Activated T-helper 1 cell treated with anti-CD3 and anti-CD28 coated beads, Interleukin-12 subunit alpha, Interleukin-12 subunit beta, Interleukin-2, Interleukin-4 antibody, amounts not matched to agents 30 ng/mL and 10 ng/mL and 1 ng/mL, durations not matched to agents 14 hours and 24 hours and 36 hours (primary cell): ENCODE results near the gene CNTN4. TPM values are rescaled to one million over a fixed set of nuclear protein-coding genes. Genes with fewer than 3 reads are reported as not detected.
"Not testable (repeated sequence)": the region's sequence is repeated elsewhere in the genome, so short reads cannot be mapped to it uniquely, and the experiment has no call there.

Experiments
- DNase-seq: peaks from one replicate; pipeline ENCODE4 v3.0.0; 2021; ENCODE audit warnings: low spot score
- H3K27ac Mint-ChIP-seq: one replicate; pipeline ENCODE4 v1.8.0; 2021; ENCODE audit warnings: mild to moderate bottlenecking, mixed read lengths
- H3K27me3 Mint-ChIP-seq: one replicate; pipeline ENCODE4 v1.8.0; 2022; ENCODE audit warnings: mild to moderate bottlenecking, moderate library complexity, mixed read lengths; ENCODE audit not compliant: insufficient read depth
- H3K36me3 Mint-ChIP-seq: one replicate; pipeline ENCODE4 v1.8.0; 2021; ENCODE audit warnings: low read depth, mixed read lengths
- H3K4me1 Mint-ChIP-seq: one replicate; pipeline ENCODE4 v1.8.0; 2021; ENCODE audit warnings: low read depth, mixed read lengths
- H3K4me3 Mint-ChIP-seq: one replicate; pipeline ENCODE4 v1.8.0; 2021; ENCODE audit warnings: mild to moderate bottlenecking, moderate library complexity, mixed read lengths
- H3K9me3 Mint-ChIP-seq: one replicate; pipeline ENCODE4 v1.8.0; 2021; ENCODE audit warnings: mixed read lengths
- intact Hi-C: fragments of 100-400 bp; cut with micrococcal nuclease; formaldehyde crosslinking; loops from one replicate; pipeline ENCODE4 v1.15.1; 2024
- total RNA-seq: library from RNA; stranded (reverse); gene quantifications from 2 replicates; pipeline ENCODE4 v1.2.3, GENCODE V29; 2022

Gene CNTN4
- total RNA-seq, 1 donor from 2014 or later: not detected

DNA sequence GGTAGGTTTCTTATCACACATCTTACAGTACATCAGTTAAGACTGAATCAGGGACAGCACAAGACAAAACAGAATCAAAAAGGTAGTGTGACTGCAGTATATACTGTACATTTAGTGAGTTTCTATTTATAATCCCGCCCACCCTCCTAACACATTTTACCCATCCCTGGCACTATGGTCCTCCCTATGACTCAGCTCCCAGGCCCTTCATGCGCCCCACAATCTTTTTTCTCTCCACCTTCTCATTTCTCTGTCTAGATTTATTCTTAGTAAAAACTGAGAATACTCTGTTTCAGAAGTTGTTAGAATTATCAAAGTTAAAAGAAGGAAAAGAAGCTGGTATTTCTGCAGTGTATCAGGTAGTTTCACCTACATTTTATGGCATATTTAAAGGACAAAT is 427.3 kb downstream of the CNTN4 start:
- Mint-ChIP-seq H3K36me3 (no peaks in the 10 kb centered on the region), H3K4me1 (no peaks in the 10 kb centered on the region), H3K4me3 (no peak overlapping the region), H3K27ac (no peak overlapping the region), H3K9me3 (no peaks in the 10 kb centered on the region), H3K27me3 (no peaks in the 10 kb centered on the region)
- intact Hi-C loops: no loop called here
- no peak for DNase-seq

DNA sequence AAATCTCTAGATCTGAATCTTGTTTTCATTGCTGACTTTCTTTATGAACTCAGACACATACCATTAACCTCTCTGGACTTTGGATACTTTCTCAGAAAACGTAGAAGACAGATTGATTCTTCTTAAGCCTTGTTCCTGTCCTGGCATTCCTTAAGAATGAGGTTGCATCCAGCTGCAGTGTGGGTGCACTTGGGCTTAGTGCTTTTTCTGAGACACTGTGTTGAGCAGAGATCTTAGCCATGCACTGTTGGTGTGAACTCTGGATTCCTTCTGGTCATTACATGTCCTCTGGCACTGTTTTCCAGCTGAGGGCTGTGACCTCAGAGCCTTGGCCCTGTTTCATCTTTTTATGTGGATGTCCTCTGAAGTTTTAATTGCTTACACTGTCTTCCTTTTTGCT is 428.3 kb downstream of the CNTN4 start:
- no peak for DNase-seq
- H3K27ac Mint-ChIP-seq: no peak overlapping the region
- H3K27me3 Mint-ChIP-seq: no peaks in the 10 kb centered on the region
- H3K4me3 Mint-ChIP-seq: no peak overlapping the region
- H3K36me3 Mint-ChIP-seq: no peaks in the 10 kb centered on the region
- no peaks in the 10 kb centered on the region for H3K9me3 Mint-ChIP-seq
- H3K4me1 Mint-ChIP-seq: no peaks in the 10 kb centered on the region
- intact Hi-C loops: loop anchor here (1.0 kb wide), 1 partner anchor 8 kb away; no protein-coding TSS in a partner anchor

DNA sequence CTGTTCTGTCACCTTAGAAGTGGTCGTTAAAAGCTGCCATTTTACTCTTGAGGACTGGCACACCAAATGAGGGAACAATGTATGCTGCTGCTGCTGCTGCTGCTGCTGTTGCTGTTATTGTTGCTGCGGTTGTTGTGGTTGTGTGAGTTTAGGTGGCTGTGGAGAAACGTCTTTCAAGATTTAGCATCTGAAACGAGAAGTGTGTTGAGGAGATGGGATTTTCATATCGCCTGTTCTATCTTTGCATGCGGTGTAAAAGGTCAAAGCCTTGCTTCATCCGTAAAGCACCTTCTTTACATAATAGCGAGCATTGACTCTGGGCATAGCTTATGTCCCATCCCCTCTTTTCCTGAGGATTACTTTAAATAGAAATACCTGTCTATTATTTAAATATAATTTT is 428.7 kb downstream of the CNTN4 start:
- not testable (repeated sequence) for H3K4me1 Mint-ChIP-seq, H3K36me3 Mint-ChIP-seq, H3K4me3 Mint-ChIP-seq, H3K27me3 Mint-ChIP-seq, H3K9me3 Mint-ChIP-seq, DNase-seq, H3K27ac Mint-ChIP-seq
- intact Hi-C loops: loop anchor here (1.0 kb wide), 1 partner anchor 8 kb away; no protein-coding TSS in a partner anchor

- H3K36me3 Mint-ChIP-seq, DNase-seq, H3K4me3 Mint-ChIP-seq, H3K27me3 Mint-ChIP-seq, H3K27ac Mint-ChIP-seq, H3K9me3 Mint-ChIP-seq, H3K4me1 Mint-ChIP-seq: not testable (repeated sequence)
- intact Hi-C loops: loop anchor here (1.0 kb wide), 1 partner anchor 7 kb away; no protein-coding TSS in a partner anchor
These were observed 436.1 kb downstream of the CNTN4 start for GRCh38 chr3:2534767-2535166.

DNA sequence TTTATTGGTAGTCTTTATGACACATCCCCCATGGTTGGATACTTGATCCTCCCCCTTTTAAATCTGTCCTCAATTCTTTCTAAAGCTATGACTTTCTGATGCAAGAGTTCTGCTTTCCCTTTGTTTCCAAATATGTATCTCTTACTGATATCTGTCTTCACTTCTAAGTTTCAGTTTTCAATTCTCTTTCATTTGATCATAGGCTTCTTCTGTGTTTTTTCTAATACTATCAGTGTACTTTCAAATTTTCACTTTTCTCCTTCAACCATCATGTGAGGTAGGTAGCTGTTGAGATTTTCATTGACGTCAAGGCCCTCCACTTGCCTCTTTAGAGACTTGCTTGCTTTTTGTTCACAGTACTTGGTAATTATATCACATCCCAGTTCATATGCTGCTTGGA is 436.5 kb downstream of the CNTN4 start:
- no peak for DNase-seq
- intact Hi-C loops: loop anchor here (1.0 kb wide), 1 partner anchor 8 kb away; no protein-coding TSS in a partner anchor

GRCh38 chr3:2536575-2536974 is 437.9 kb downstream of the CNTN4 start:
- intact Hi-C loops: no loop called here
- Mint-ChIP-seq H3K27ac (no peak overlapping the region), H3K36me3 (no peaks in the 10 kb centered on the region), H3K27me3 (no peaks in the 10 kb centered on the region), H3K9me3 (no peaks in the 10 kb centered on the region), H3K4me3 (no peak overlapping the region), H3K4me1 (no peaks in the 10 kb centered on the region)
- DNase-seq: no peak

More for the DNA sequence above, 436.5 kb downstream of the CNTN4 start:
- H3K4me1 Mint-ChIP-seq: no peaks in the 10 kb centered on the region
- H3K36me3 Mint-ChIP-seq: no peaks in the 10 kb centered on the region
- no peaks in the 10 kb centered on the region for H3K27me3 Mint-ChIP-seq
- no peaks in the 10 kb centered on the region for H3K9me3 Mint-ChIP-seq
- no peak overlapping the region for H3K27ac Mint-ChIP-seq
- H3K4me3 Mint-ChIP-seq: no peak overlapping the region

- H3K27ac Mint-ChIP-seq: no peak overlapping the region
- H3K36me3 Mint-ChIP-seq: no peaks in the 10 kb centered on the region
- no peak overlapping the region for H3K4me3 Mint-ChIP-seq
- intact Hi-C loops: no loop called here
- no peaks in the 10 kb centered on the region for H3K27me3 Mint-ChIP-seq
- no peak for DNase-seq
- no peaks in the 10 kb centered on the region for H3K9me3 Mint-ChIP-seq
- no peaks in the 10 kb centered on the region for H3K4me1 Mint-ChIP-seq
These were observed 441.4 kb downstream of the CNTN4 start for GRCh38 chr3:2540115-2540514.

DNA sequence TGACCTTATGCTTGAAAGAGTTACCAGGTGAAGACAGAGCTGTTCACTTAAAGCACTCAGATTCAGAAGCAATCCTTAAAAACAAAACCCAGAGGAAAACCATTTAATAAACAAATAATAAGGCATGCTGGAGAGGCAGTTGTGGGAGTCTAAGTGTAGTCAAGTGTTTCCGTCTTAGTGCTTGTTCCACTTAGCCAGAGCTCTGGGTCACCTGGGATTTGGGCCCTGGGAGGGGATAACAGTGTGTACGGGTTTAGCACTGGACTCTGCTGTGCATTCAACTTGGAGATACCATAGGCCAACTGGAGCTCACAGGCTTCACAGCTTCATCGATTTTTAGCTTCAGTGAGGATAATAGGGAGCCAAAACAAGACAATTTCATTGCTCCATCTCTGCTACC is 444.6 kb downstream of the CNTN4 start:
- H3K27me3 Mint-ChIP-seq: no peaks in the 10 kb centered on the region
- no peak for DNase-seq
- intact Hi-C loops: no loop called here

DNA sequence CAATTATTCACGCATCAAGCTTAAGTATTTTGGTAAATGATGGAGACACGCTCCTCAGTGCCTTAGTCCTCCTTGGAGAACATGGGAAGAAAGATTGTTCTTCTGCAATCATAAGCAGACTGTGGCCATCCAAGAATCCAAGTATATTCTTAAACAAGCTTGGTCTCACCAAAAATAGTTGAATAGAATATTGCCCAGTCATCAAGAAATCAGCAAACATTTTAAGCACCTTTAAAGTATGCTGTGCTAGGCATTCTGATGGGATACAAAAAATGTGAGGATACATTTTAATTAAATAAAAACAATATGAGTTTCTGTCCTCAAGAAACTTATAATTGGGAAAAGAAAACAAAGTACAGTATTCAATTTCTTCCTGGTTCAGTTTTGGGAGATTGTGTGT is 445.5 kb downstream of the CNTN4 start:
- no peaks in the 10 kb centered on the region for H3K27me3 Mint-ChIP-seq
- peaks cover 4% of the 10 kb centered on the region for H3K9me3 Mint-ChIP-seq
- no peaks in the 10 kb centered on the region for H3K4me1 Mint-ChIP-seq
- H3K27ac Mint-ChIP-seq: no peak overlapping the region
- no peak overlapping the region for H3K4me3 Mint-ChIP-seq
- intact Hi-C loops: no loop called here
- no peak for DNase-seq
- H3K36me3 Mint-ChIP-seq: no peaks in the 10 kb centered on the region

More for the DNA sequence above, 444.6 kb downstream of the CNTN4 start:
- H3K4me3 Mint-ChIP-seq: no peak overlapping the region
- no peaks in the 10 kb centered on the region for H3K36me3 Mint-ChIP-seq
- H3K27ac Mint-ChIP-seq: no peak overlapping the region
- no peaks in the 10 kb centered on the region for H3K9me3 Mint-ChIP-seq
- H3K4me1 Mint-ChIP-seq: no peaks in the 10 kb centered on the region

DNA sequence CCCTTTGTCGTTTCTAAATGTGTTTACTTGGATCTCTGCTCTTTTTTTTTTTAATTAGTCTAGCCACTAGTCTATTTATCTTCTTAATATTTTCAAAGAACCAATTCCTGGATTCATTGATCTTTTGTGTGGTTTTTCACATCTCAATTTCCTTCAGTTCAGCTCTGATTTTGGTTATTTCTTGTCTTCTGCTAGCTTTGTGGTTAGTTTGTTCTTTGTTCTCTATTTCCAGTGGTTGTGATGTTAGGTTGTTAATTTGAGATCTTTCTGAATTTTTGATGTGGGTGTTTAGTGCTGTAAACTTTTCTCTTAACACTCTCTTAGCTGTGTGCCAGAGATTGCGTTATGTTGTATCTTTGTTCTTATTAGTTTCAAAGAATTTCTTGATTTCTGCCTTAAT is 446.1 kb downstream of the CNTN4 start:
- no peaks in the 10 kb centered on the region for H3K36me3 Mint-ChIP-seq
- intact Hi-C loops: no loop called here
- no peak overlapping the region for H3K27ac Mint-ChIP-seq
- no peaks in the 10 kb centered on the region for H3K27me3 Mint-ChIP-seq
- no peaks in the 10 kb centered on the region for H3K4me1 Mint-ChIP-seq
- H3K4me3 Mint-ChIP-seq: no peak overlapping the region
- DNase-seq: no peak
- peaks cover 5% of the 10 kb centered on the region for H3K9me3 Mint-ChIP-seq

DNA sequence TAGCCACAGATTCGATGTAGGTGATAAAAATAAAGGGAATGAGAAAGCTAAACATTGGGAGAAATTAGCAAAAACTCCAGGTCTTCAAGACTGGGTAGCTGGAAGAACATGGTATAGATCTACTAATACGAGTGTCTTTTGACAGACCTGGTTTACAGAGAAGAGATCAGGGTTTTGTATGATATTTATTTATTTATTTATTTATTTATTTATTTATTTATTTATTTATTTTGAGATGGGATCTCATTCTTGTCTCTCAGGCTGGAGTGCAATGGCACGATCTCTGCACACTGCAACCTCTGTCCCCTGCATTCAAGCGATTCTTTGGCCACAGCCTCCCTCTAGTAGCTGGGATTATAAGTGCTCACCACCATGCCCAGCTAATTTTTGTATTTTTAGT is 448.4 kb downstream of the CNTN4 start:
- no peaks in the 10 kb centered on the region for H3K27me3 Mint-ChIP-seq
- peaks cover 11% of the 10 kb centered on the region for H3K9me3 Mint-ChIP-seq
- H3K4me1 Mint-ChIP-seq: no peaks in the 10 kb centered on the region
- no peak overlapping the region for H3K27ac Mint-ChIP-seq
- intact Hi-C loops: no loop called here
- DNase-seq: no peak
- no peaks in the 10 kb centered on the region for H3K36me3 Mint-ChIP-seq
- H3K4me3 Mint-ChIP-seq: no peak overlapping the region

- intact Hi-C loops: no loop called here
- no peak for DNase-seq
- Mint-ChIP-seq H3K4me1 (no peaks in the 10 kb centered on the region), H3K36me3 (no peaks in the 10 kb centered on the region), H3K4me3 (no peak overlapping the region), H3K27ac (no peak overlapping the region), H3K27me3 (no peaks in the 10 kb centered on the region), H3K9me3 (peaks cover 6% of the 10 kb centered on the region)
These were observed 456.0 kb downstream of the CNTN4 start for GRCh38 chr3:2554656-2555055.

- no peaks in the 10 kb centered on the region for H3K27me3 Mint-ChIP-seq
- no peaks in the 10 kb centered on the region for H3K4me1 Mint-ChIP-seq
- no peaks in the 10 kb centered on the region for H3K9me3 Mint-ChIP-seq
- no peak for DNase-seq
- intact Hi-C loops: no loop called here
- H3K36me3 Mint-ChIP-seq: no peaks in the 10 kb centered on the region
- no peak overlapping the region for H3K4me3 Mint-ChIP-seq
- H3K27ac Mint-ChIP-seq: no peak overlapping the region
These were observed 460.1 kb downstream of the CNTN4 start for GRCh38 chr3:2558796-2559195.

GRCh38 chr3:2567451-2567850 is 468.8 kb downstream of the CNTN4 start:
- Mint-ChIP-seq H3K4me1 (no peaks in the 10 kb centered on the region), H3K27me3 (no peaks in the 10 kb centered on the region), H3K36me3 (no peaks in the 10 kb centered on the region), H3K27ac (no peak overlapping the region), H3K9me3 (no peaks in the 10 kb centered on the region), H3K4me3 (no peak overlapping the region)
- no peak for DNase-seq
- intact Hi-C loops: no loop called here
